Measurements from ENCODE around the gene LRRC30. TPM values are rescaled to one million over a fixed set of nuclear protein-coding genes. Genes with fewer than 3 reads are reported as not detected.
A peak's percentile ranks its signal among the peaks of the same experiment; 100 is the strongest.
"Not testable (repeated sequence)": the region's sequence is repeated elsewhere in the genome, so short reads cannot be mapped to it uniquely, and the experiment has no call there.

LRRC30 gene
- total RNA-seq, result not detected in 2 replicates

DNA sequence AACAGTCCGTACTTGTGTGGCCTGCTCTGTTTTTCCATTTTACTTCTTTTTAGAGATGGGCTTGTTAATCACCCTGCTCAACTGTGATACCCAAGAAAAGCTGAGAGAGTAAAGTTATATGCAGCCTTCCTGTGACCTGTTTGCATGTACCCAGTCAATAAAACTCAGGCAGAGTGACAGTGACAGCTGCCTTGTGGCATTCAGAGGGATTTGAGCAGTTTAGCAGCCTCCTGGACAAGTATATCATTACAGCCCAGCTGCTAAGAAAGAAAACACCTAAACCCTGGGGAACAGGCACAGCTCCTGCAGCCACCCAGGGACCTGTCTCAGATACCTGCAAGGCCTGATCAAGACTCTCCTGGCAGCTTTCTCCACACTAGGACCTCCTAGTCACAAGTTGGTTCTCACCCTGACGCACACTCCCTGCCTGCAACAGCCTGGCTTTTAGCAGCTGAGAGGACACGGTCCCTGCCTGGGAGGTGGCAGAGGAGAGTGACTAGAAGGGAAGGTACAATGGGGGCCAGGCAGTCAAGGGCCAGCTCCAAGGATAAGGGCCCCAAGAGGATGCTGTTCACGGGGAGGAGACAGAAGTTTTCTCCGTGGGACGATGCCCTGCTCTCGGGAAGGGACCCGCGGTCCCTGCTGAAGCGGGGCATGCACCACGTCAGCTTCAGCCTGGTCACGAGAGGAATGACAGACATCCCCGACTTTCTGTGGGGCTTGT lies at the start of gene LRRC30:
LRRC30 (plus strand) TSS at position 464 of the 724 bp plus-strand sequence; CDS start at position 514, 50 bp downstream.
- DNase-seq (ENCODE audit: low read depth in 2 of 2), result no peak

GRCh38 chr18:7185701-7186100 lies 45.2 kb upstream of the LRRC30 start:
- DNase-seq (ENCODE audit: low read depth in 2 of 2), result no peak

DNA sequence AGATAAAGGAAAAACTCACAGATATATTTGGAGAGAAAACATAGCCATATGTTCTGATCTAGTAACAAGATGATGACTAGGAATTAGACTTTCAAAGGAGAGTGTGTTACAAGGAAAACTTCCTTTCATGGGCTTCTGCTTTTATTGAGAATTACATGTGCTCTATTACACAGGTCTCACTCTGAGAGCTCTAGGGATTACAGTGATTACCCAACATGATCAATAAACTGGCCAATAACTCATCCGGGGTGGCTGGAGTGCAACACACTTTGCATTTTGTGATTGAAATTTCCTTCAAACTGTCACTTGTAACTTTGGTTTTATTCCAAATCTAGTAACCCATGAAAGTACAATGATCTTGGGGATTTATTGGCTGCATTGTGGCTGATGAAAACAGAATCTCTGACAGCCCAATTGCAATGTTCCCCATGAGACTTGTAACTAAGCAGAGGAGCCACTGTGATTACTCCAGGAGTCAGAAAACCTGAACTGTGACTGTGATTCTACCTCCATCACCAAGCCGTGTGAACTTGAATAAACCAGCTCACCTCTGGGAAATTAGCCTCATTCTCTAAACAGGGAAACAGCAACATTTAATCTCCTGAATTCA lies 40.2 kb upstream of the LRRC30 start:
- no peak for DNase-seq (ENCODE audit: low read depth in 2 of 2)

GRCh38 chr18:7191736-7192135 lies 39.2 kb upstream of the LRRC30 start:
- DNase-seq (ENCODE audit: low read depth in 2 of 2), result no peak

- DNase-seq (ENCODE audit: low read depth in 2 of 2), result no peak
Observed at GRCh38 chr18:7195266-7195665, 35.6 kb upstream of the LRRC30 start.

DNA sequence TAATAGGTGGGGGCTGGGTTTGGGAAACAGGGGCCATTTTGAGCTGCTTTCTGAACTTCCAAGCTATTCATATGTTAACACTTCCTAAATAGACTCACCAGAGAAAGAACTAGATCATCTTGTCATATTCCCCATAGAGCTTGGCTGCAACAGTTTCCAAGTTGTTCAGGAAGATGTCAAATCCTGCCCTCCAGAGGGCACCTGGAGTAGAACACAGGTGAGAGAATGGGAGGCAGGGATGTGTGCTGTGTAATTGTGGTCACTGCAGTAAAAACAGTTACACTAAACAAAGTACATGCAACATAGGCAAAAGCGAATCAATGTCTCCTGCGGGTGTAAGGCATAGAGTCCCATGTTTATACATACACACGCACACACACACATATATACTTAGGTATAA lies 34.5 kb upstream of the LRRC30 start:
- no peak for DNase-seq (ENCODE audit: low read depth in 2 of 2)

- no peak for DNase-seq (ENCODE audit: low read depth in 2 of 2)
Observed at GRCh38 chr18:7197854-7198253, 33.0 kb upstream of the LRRC30 start.

GRCh38 chr18:7198326-7198725 lies 32.6 kb upstream of the LRRC30 start:
- no peak for DNase-seq (ENCODE audit: low read depth in 2 of 2)

- no peak for DNase-seq (ENCODE audit: low read depth in 2 of 2)
Observed at GRCh38 chr18:7201096-7201495, 29.8 kb upstream of the LRRC30 start.

- DNase-seq (ENCODE audit: low read depth in 2 of 2), result no peak
Observed at GRCh38 chr18:7202169-7202568, 28.7 kb upstream of the LRRC30 start.

- DNase-seq (ENCODE audit: low read depth in 2 of 2), result not testable (repeated sequence)
Observed at GRCh38 chr18:7203601-7204000, 27.3 kb upstream of the LRRC30 start.

DNA sequence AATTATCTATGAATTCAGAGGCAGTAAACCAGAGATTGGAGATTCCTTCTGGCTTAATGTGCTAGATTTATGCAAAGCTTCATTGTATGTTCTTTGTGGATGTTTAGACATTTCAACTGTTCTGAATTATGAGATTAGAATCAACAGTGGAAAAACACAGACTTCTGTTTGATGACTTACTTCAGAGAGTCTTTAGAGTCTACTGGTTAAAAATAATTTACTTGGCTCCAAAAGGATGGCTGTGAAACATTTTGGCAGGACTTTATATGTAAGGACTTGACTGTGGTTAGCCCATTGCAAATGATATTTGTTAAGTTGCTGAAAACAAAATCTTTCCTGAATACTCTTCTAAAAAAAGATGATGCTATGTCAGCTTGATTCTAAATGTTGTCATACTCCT lies 25.5 kb upstream of the LRRC30 start:
- no peak for DNase-seq (ENCODE audit: low read depth in 2 of 2)

GRCh38 chr18:7206217-7206616 lies 24.7 kb upstream of the LRRC30 start:
- DNase-seq (ENCODE audit: low read depth in 2 of 2), result no peak

- no peak for DNase-seq (ENCODE audit: low read depth in 2 of 2)
Observed at GRCh38 chr18:7207366-7207915, 23.4 kb upstream of the LRRC30 start.

GRCh38 chr18:7221424-7222155 lies 9.3 kb upstream of the LRRC30 start:
- peak; percentile 77 to 80 for DNase-seq (ENCODE audit: low read depth in 2 of 2)

DNA sequence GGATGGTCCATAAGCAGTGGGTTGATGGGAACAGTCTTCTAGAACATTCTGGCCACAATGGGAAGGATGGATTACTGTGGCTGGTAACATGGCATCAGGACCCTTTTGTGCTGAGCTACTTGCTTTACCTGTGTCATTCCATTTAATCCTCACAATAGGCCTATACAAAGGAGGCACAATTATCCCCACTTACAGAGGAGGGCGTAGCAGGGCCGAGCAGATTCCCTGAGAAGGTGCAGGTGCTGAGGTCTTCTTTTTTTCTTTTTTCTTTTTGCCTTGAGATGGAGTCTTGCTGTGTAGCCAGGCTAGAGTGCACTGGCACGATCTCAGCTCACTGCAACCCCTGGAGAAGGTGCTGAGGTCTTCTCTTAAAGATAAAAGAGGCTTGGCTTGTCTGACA lies 6.7 kb upstream of the LRRC30 start:
- DNase-seq (ENCODE audit: low read depth in 2 of 2), result no peak

DNA sequence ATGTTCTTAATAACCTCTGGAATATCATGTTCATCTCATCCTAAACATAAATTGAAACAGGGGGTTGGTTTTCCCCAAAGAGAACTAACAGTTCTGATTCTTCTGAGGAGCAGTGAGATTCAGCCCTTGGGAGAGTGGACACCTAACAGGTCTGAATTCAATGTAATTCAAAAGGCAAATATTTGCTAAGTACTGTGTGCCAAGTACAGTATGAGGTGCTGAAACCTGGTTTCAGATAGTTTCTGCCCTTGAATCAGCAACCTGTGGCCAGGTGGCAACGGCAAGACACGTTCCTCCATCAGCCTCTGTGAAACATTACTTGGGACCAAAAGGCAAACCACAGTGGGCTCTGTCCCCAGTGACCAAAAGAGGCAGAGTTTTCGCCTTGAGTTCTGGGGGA lies 1.3 kb downstream of the LRRC30 start:
- DNase-seq (ENCODE audit: low read depth in 2 of 2), result no peak

DNA sequence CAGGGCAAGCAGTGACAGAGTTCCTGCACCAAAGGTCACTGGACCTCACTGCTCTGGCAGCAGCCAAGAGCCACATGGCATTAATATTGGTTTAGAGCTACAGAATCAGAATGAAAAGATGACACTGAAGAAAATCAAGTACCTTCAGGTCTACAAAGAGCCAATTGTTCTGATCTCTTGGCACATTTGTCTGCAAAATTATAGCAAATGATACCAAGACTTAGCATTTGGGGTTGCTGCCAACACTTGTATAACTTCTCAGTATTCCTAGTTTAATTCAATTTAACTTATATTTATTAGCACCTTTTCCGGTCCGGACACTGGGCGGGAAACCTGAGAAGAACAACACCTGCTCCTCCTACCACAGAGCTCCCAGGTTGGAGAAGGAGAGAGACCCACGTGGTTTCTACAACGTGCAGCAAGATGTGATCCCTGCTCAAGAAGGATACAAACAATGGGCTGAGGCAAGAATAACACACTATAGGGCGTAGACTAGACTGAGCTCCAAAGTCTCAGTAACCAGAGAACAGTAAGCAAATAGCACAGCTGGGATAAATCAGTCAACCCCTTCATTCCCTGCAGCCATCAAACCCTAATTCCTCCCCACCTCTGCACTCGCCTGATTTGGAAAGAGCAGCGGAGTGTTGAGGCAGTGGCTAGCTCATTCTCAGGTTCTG lies 2.4 kb downstream of the LRRC30 start:
- no peak for DNase-seq (ENCODE audit: low read depth in 2 of 2)

DNA sequence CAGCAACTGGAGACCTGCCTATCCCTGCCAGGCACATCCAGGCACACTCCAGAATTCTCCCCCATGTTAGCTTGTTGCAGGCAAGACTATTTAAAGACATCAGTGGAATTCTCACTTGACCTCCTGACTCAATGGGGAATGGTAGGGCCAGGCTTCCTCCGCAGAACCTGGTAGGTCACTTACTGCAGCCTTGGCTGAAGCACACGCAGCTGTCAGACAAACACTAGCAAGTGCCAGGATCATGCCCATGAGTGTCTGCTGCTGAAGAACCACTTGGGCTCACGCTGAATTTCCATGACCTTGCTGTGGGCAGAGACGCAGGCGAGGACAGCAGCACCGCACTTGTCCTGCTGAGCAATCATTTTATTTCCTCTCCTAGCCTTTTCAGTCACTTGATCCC lies 3.2 kb downstream of the LRRC30 start:
- DNase-seq (ENCODE audit: low read depth in 2 of 2), result no peak

DNA sequence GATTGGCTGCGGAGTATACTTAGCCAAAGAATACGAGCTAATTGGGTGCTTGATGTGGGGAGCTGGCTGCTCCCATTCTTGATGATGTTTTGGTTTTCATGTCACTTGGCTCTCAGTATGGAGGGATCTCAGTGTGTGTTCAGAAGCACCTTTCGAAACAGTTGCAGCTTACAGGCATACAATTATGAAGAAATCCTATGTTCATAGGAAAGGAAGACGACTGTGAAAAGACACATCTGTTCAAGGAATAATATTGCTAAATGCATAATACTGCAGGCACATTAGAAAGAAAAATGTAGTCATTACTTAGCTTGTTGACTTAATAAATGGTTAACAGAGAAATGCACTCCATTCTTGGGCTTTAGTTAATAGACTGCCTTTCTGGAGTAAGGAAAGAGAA lies 4.1 kb downstream of the LRRC30 start:
- no peak for DNase-seq (ENCODE audit: low read depth in 2 of 2)

DNA sequence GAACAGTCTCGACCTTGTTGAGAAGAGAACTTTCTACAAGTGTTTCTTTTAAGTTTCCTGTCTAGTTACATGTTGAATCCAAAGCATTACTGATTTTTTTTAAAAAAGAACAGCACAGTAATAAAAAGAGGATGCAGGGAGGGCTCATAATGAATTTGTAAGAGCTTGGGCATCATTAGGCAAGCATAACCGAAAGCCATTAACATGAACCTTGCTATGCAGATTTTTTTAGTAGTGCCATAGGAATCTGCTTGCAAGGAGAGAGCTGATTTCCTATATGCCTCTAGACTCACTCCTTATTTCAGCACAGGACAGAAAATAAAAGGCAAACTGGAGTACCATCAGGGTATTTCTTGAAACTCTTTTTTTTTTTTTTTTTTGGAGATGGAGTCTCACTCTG lies 5.2 kb downstream of the LRRC30 start:
- DNase-seq (ENCODE audit: low read depth in 2 of 2), result no peak

DNA sequence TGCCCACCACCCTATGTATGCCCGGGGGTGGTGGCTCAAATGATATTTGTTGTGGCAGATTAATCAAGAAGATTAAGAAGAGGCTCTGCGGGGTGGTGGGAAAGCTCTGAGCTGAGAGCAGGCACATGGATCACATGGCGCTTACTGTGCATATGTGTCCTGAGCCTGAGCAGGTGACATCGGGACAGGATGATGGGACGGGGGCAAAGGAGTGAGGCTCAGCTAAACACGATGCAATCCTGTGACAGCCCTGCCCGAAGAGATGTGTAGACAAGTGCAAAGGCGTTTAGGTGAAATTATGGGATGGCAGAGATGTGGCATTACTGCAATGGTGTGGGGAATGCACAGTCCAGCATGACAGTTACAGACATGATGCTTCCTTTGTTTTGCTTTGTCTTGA lies 6.0 kb downstream of the LRRC30 start:
- no peak for DNase-seq (ENCODE audit: low read depth in 2 of 2)

All from lung microvascular endothelial cell (primary cell).